Neural cell (in vitro differentiated cells): Measurements from ENCODE around the gene NCAM1. TPM values are rescaled to one million over a fixed set of nuclear protein-coding genes. Genes with fewer than 3 reads are reported as not detected.

ENCODE experiments used
- H2AFZ ChIP-seq: fragments of 200-600, 300-800 bp; sonication (generic), shearing (Covaris generic); 2 replicates; pipeline ENCODE4 v1.6.0; 2014; ENCODE audit warnings: low read depth, mild to moderate bottlenecking, antibody characterized with exemption, low read length, moderate library complexity
- H3F3A ChIP-seq: fragments of 200-600 bp; shearing (Covaris generic); 2 replicates; pipeline ENCODE4 v1.6.1; 2016; ENCODE audit warnings: mild to moderate bottlenecking, moderate library complexity, mixed read lengths, antibody characterized with exemption, low read length; ENCODE audit not compliant: insufficient read depth, poor library complexity, severe bottlenecking
- H3K27ac ChIP-seq: fragments of 200-600, 300-800 bp; sonication (generic), shearing (Covaris generic); 2 replicates; pipeline ENCODE4 v1.5.1; 2014; ENCODE audit warnings: mild to moderate bottlenecking, low read length, moderate library complexity
- H3K27me3 ChIP-seq: fragments of 300-800, 200-600 bp; sonication (generic), shearing (Covaris generic); 2 replicates; pipeline ENCODE4 v1.6.0; 2014; ENCODE audit warnings: mild to moderate bottlenecking, low read depth, low read length, moderate library complexity; ENCODE audit not compliant: insufficient read depth
- H3K36me3 ChIP-seq: fragments of 300-800, 200-600 bp; sonication (generic), shearing (Covaris generic); 2 replicates; pipeline ENCODE4 v1.5.1; 2014; ENCODE audit warnings: mild to moderate bottlenecking, antibody characterized with exemption, low read length, moderate library complexity; ENCODE audit not compliant: insufficient read depth
- H3K4me2 ChIP-seq: fragments of 300-800, 200-600 bp; sonication (generic), shearing (Covaris generic); 2 replicates; pipeline ENCODE4 v1.6.0; 2014; ENCODE audit warnings: mild to moderate bottlenecking, low read length
- H3K4me3 ChIP-seq: fragments of 300-800, 200-600 bp; sonication (generic), shearing (Covaris generic); 2 replicates; pipeline ENCODE4 v1.5.1; 2014; ENCODE audit warnings: mild to moderate bottlenecking, low read length, moderate library complexity
- H3K79me2 ChIP-seq: fragments of 200-600 bp; shearing (Covaris generic); replicated peaks from 2 replicates; pipeline ENCODE4 v1.6.0; 2014; ENCODE audit warnings: mild to moderate bottlenecking, low read length, moderate library complexity; ENCODE audit not compliant: insufficient read depth
- H3K9ac ChIP-seq: fragments of 300-800, 200-600 bp; sonication (generic), shearing (Covaris generic); 2 replicates; pipeline ENCODE4 v1.6.1; 2016; ENCODE audit warnings: mild to moderate bottlenecking, low read length, mixed read lengths
- H3K9me2 ChIP-seq: fragments of 200-600 bp; shearing (Covaris generic); 2 replicates; pipeline ENCODE4 v1.6.1; 2016; ENCODE audit warnings: mild to moderate bottlenecking, low read length, mixed read lengths; ENCODE audit not compliant: insufficient read depth
- H3K9me3 ChIP-seq: fragments of 200-600, 300-800 bp; sonication (generic), shearing (Covaris generic); 2 replicates; pipeline ENCODE4 v1.6.1; 2016; ENCODE audit warnings: mild to moderate bottlenecking, mixed run types, low read length, moderate library complexity, mixed read lengths
- H4K20me1 ChIP-seq: fragments of 200-600 bp; shearing (Covaris generic); 2 replicates; pipeline ENCODE4 v1.6.1; 2016; ENCODE audit warnings: mild to moderate bottlenecking, mixed run types; ENCODE audit not compliant: insufficient read depth
- EP300 ChIP-seq: fragments of 450-650 bp; conservative IDR thresholded peaks from 2 replicates; pipeline ENCODE4 v1.6.1; 2014; ENCODE audit warnings: antibody characterized with exemption, mild to moderate bottlenecking, moderate library complexity; ENCODE audit not compliant: poor library complexity, severe bottlenecking
- EZH2 ChIP-seq: fragments of 200-600, 300-800 bp; shearing (Covaris generic), sonication (generic); IDR thresholded peaks from 2 replicates; pipeline ENCODE4 v1.6.1; 2014; ENCODE audit warnings: antibody characterized with exemption, low read length, borderline replicate concordance, mild to moderate bottlenecking; ENCODE audit not compliant: insufficient read depth, poor library complexity, severe bottlenecking
- MXI1 ChIP-seq: fragments of 450-650 bp; conservative IDR thresholded peaks from 2 replicates; pipeline ENCODE4 v1.6.1; 2014; ENCODE audit warnings: antibody characterized with exemption, mild to moderate bottlenecking; ENCODE audit not compliant: poor library complexity, severe bottlenecking
- POLR2AphosphoS5 ChIP-seq: IDR thresholded peaks from 2 replicates; pipeline ENCODE4 v1.6.1; 2012
- RAD21 ChIP-seq: fragments of 450-650 bp; conservative IDR thresholded peaks from 2 replicates; pipeline ENCODE4 v1.6.1; 2014; ENCODE audit warnings: antibody characterized with exemption, mild to moderate bottlenecking, moderate library complexity
- SMC3 ChIP-seq: fragments of 450-650 bp; conservative IDR thresholded peaks from 2 replicates; pipeline ENCODE4 v1.6.1; 2014; ENCODE audit warnings: antibody characterized with exemption, mild to moderate bottlenecking, moderate library complexity; ENCODE audit not compliant: poor library complexity
- TAF1 ChIP-seq: IDR thresholded peaks from 2 replicates; pipeline ENCODE4 v1.6.1; 2012; ENCODE audit warnings: low read depth
- polyA plus RNA-seq: library from polyadenylated mRNA; depleted of rRNA; stranded (reverse); fragments of >200 nt; gene quantifications from 2 replicates; pipeline ENCODE4 v1.2.3, GENCODE V29; 2014
- TF ChIP-seq, protein P1 (sequence below): fragments of 450-650 bp; IDR thresholded peaks from 2 replicates; pipeline ENCODE4 v1.5.1; 2014; ENCODE audit warnings: antibody characterized with exemption, mild to moderate bottlenecking, moderate library complexity; ENCODE audit not compliant: poor library complexity, severe bottlenecking
- TF ChIP-seq, protein P2 (sequence below): IDR thresholded peaks from 2 replicates; pipeline ENCODE4 v1.6.1; 2012; ENCODE audit warnings: borderline replicate concordance

Gene NCAM1
- polyA plus RNA-seq, 1 donor from 2014 or later = 120 TPM

DNA sequence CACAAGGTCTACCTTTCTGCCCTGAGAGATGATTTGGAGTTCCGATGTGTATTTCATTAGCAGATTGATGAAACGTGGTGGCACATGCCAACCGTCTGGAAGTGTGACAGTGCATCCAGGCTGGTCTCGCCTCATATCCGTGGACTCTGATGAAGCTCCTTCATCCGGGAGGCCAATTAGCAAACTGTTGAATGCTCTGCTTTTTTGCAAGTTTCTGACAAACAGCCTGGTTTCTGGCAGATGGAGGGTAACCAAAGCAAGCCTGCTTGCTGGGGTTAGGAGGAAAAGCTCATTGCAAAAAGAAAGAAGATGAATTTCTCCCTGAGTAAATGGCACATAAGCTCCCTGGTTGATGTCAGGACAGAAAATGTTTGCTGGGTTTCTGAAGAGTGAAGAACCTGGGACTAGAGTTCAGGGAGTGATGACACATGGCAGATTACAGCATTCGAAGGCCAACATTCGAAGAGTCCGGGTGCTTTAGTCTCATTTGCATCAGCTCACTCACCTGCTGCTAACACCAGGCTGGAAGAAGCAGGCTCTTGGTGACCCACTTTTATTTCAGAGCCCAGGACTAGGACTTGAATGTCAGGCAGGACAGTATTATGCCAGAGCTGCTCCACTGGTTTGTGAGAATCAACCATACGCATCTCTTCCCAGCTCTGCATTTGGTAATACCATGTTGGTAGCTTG lies 217.3 kb downstream of the NCAM1 start:
- H3K79me2 ChIP-seq = peaks cover 22% of the 10 kb centered on the region
- no peaks in the 10 kb centered on the region for H4K20me1 ChIP-seq
- peaks cover 3% of the 10 kb centered on the region for H3F3A ChIP-seq
- no peaks in the 10 kb centered on the region for H3K9me3 ChIP-seq
- no peak overlapping the region for H2AFZ ChIP-seq
- TF ChIP-seq EZH2 = no peak
- TF ChIP-seq, protein P1, sequence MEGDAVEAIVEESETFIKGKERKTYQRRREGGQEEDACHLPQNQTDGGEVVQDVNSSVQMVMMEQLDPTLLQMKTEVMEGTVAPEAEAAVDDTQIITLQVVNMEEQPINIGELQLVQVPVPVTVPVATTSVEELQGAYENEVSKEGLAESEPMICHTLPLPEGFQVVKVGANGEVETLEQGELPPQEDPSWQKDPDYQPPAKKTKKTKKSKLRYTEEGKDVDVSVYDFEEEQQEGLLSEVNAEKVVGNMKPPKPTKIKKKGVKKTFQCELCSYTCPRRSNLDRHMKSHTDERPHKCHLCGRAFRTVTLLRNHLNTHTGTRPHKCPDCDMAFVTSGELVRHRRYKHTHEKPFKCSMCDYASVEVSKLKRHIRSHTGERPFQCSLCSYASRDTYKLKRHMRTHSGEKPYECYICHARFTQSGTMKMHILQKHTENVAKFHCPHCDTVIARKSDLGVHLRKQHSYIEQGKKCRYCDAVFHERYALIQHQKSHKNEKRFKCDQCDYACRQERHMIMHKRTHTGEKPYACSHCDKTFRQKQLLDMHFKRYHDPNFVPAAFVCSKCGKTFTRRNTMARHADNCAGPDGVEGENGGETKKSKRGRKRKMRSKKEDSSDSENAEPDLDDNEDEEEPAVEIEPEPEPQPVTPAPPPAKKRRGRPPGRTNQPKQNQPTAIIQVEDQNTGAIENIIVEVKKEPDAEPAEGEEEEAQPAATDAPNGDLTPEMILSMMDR = no peak
- H3K27me3 ChIP-seq = no peaks in the 10 kb centered on the region
- H3K36me3 ChIP-seq = no peaks in the 10 kb centered on the region
- peak overlapping the region; percentile 45 for H3K4me3 ChIP-seq
- no peak overlapping the region for H3K27ac ChIP-seq
- H3K9me2 ChIP-seq = no peaks in the 10 kb centered on the region
- H3K4me2 ChIP-seq = no peak overlapping the region
- H3K9ac ChIP-seq = no peak overlapping the region

DNA sequence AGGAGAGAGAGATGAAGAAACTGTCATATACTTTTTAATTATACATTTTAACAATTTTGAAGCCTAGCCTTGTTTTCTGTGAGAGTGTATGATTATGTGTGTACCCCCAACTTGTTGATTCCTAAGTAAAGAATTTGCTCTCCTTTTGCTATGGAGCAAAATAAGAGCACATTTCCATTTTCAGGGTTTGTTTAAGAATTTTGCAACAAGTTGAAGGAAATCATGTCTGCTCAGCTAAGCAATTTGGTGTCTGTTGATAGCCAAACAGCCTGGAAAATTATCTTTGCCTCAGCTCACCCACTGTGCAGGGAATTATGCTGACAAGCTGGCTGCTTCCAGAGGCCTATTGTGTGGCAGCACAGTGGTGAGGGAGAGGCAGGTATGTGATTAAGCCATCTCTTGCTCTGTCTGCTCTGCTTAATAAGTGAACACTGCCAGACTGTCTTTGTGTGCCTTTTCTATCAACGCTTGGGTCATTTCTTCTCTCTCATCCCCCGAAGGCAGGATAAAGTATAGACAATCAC lies 218.0 kb downstream of the NCAM1 start:
- Histone ChIP-seq H3K27ac (peak overlapping the region; percentile 66), H3K9ac (peak overlapping the region; percentile 21), H3K9me2 (no peaks in the 10 kb centered on the region), H3K36me3 (no peaks in the 10 kb centered on the region), H3K9me3 (no peaks in the 10 kb centered on the region), H3K27me3 (no peaks in the 10 kb centered on the region), H2AFZ (no peak overlapping the region), H3K4me2 (peak overlapping the region; percentile 9), H3F3A (peaks cover 6% of the 10 kb centered on the region), H4K20me1 (no peaks in the 10 kb centered on the region), H3K79me2 (peaks cover 21% of the 10 kb centered on the region), H3K4me3 (peak overlapping the region; percentile 45)
- TF ChIP-seq MXI1 = peak; percentile 35
- TF ChIP-seq SMC3 = no peak
- TF ChIP-seq EZH2 = no peak
- peak; percentile 78 for TF ChIP-seq EP300
- TF ChIP-seq POLR2AphosphoS5 = peak; percentile 81
- TF ChIP-seq, protein P2, sequence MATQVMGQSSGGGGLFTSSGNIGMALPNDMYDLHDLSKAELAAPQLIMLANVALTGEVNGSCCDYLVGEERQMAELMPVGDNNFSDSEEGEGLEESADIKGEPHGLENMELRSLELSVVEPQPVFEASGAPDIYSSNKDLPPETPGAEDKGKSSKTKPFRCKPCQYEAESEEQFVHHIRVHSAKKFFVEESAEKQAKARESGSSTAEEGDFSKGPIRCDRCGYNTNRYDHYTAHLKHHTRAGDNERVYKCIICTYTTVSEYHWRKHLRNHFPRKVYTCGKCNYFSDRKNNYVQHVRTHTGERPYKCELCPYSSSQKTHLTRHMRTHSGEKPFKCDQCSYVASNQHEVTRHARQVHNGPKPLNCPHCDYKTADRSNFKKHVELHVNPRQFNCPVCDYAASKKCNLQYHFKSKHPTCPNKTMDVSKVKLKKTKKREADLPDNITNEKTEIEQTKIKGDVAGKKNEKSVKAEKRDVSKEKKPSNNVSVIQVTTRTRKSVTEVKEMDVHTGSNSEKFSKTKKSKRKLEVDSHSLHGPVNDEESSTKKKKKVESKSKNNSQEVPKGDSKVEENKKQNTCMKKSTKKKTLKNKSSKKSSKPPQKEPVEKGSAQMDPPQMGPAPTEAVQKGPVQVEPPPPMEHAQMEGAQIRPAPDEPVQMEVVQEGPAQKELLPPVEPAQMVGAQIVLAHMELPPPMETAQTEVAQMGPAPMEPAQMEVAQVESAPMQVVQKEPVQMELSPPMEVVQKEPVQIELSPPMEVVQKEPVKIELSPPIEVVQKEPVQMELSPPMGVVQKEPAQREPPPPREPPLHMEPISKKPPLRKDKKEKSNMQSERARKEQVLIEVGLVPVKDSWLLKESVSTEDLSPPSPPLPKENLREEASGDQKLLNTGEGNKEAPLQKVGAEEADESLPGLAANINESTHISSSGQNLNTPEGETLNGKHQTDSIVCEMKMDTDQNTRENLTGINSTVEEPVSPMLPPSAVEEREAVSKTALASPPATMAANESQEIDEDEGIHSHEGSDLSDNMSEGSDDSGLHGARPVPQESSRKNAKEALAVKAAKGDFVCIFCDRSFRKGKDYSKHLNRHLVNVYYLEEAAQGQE = no peak
- TF ChIP-seq, protein P1 = no peak
- no peak for TF ChIP-seq TAF1
- no peak for TF ChIP-seq RAD21
